HG02840 (cell line): ENCODE data around the gene NCOA5.
"Not testable (repeated sequence)": the region's sequence is repeated elsewhere in the genome, so short reads cannot be mapped to it uniquely, and the experiment has no call there.

Experiments used
- ATAC-seq: cut with Tn5 transposase; IDR thresholded peaks from one replicate; pipeline ENCODE4 v1.9.1; 2021; ENCODE audit warnings: mild to moderate bottlenecking, moderate library complexity, moderate number of reproducible peaks; ENCODE audit not compliant: unreplicated experiment, low FRiP score

The NCOA5 gene

GRCh38 chr20:46099491-46100287 lies 9.9 kb upstream of the NCOA5 start:
- no peak for ATAC-seq

- no peak for ATAC-seq
Measured at GRCh38 chr20:46093531-46093930, 3.8 kb upstream of the NCOA5 start.

- not testable (repeated sequence) for ATAC-seq
Measured at GRCh38 chr20:46091622-46092535, 2.1 kb upstream of the NCOA5 start.

GRCh38 chr20:46089167-46089416 lies 670 bp downstream of the NCOA5 start:
- peak; percentile 18 for ATAC-seq

- no peak for ATAC-seq
Measured at GRCh38 chr20:46088409-46089166, 1.2 kb downstream of the NCOA5 start.

GRCh38 chr20:46087161-46087560 lies 2.6 kb downstream of the NCOA5 start:
- ATAC-seq, result no peak

- no peak for ATAC-seq
Measured at GRCh38 chr20:46085179-46085851, 4.4 kb downstream of the NCOA5 start.

GRCh38 chr20:46084805-46085178 lies 5.0 kb downstream of the NCOA5 start:
- no peak for ATAC-seq

GRCh38 chr20:46083531-46084061 lies 6.2 kb downstream of the NCOA5 start:
- ATAC-seq, result no peak

- no peak for ATAC-seq
Measured at GRCh38 chr20:46083101-46083500, 6.7 kb downstream of the NCOA5 start.

- no peak for ATAC-seq
Measured at GRCh38 chr20:46081074-46081473, 8.7 kb downstream of the NCOA5 start.

- ATAC-seq, result no peak
Measured at GRCh38 chr20:46078954-46079353, 10.8 kb downstream of the NCOA5 start.

GRCh38 chr20:46077642-46078305 lies 12.0 kb downstream of the NCOA5 start:
- no peak for ATAC-seq

GRCh38 chr20:46076806-46077205 lies 13.0 kb downstream of the NCOA5 start:
- no peak for ATAC-seq

GRCh38 chr20:46074006-46074405 lies 15.8 kb downstream of the NCOA5 start:
- ATAC-seq, result no peak

GRCh38 chr20:46073443-46073842 lies 16.3 kb downstream of the NCOA5 start:
- no peak for ATAC-seq

- ATAC-seq, result no peak
Measured at GRCh38 chr20:46073024-46073423, 16.7 kb downstream of the NCOA5 start.

- no peak for ATAC-seq
Measured at GRCh38 chr20:46071573-46071972, 18.2 kb downstream of the NCOA5 start.

GRCh38 chr20:46070215-46070900 lies 19.4 kb downstream of the NCOA5 start:
- ATAC-seq, result no peak
